Trophoblast cell (in vitro differentiated cells and primary cell): ENCODE data around the gene CDH15.

Experiments
- DNase-seq, 2 donors: peaks; one replicate each; pipeline ENCODE4 v3.0.0-alpha.2; 2016
- H2AFZ ChIP-seq: 2 replicates; pipeline ENCODE4 v1.6.1; 2013; ENCODE audit warnings: low read length, moderate library complexity, mild to moderate bottlenecking; ENCODE audit not compliant: insufficient read depth, poor library complexity
- H2AK5ac ChIP-seq: 2 replicates; pipeline ENCODE4 v1.6.1; 2013; ENCODE audit warnings: mild to moderate bottlenecking, low read length
- H2BK120ac ChIP-seq: 2 replicates; pipeline ENCODE4 v1.6.1; 2013; ENCODE audit warnings: low read length, mild to moderate bottlenecking, moderate library complexity; ENCODE audit not compliant: insufficient read depth, poor library complexity
- H2BK12ac ChIP-seq: 2 replicates; pipeline ENCODE4 v1.6.1; 2013; ENCODE audit warnings: mild to moderate bottlenecking, low read length, moderate library complexity
- H2BK5ac ChIP-seq: 2 replicates; pipeline ENCODE4 v1.6.1; 2013; ENCODE audit warnings: low read length, low read depth, moderate library complexity, mild to moderate bottlenecking; ENCODE audit not compliant: poor library complexity
- H3K14ac ChIP-seq: 2 replicates; pipeline ENCODE4 v1.6.1; 2013; ENCODE audit warnings: mild to moderate bottlenecking, low read length
- H3K18ac ChIP-seq: 2 replicates; pipeline ENCODE4 v1.6.1; 2013; ENCODE audit warnings: mild to moderate bottlenecking, low read length
- H3K23ac ChIP-seq: 2 replicates; pipeline ENCODE4 v1.6.1; 2013; ENCODE audit warnings: low read length
- H3K27ac ChIP-seq: 2 replicates; pipeline ENCODE4 v1.5.1; 2013; ENCODE audit warnings: low read depth, mild to moderate bottlenecking, inconsistent platforms, low read length, moderate library complexity
- H3K27me3 ChIP-seq: 2 replicates; pipeline ENCODE4 v1.6.1; 2013; ENCODE audit warnings: inconsistent platforms, mild to moderate bottlenecking, low read length, moderate library complexity; ENCODE audit not compliant: insufficient read depth
- H3K36me3 ChIP-seq, 2 experiments: 1 replicate in 1 of 2; 2 replicates in 1 of 2; pipeline ENCODE4 v1.6.1; 2013; ENCODE audit warnings: low read length in 2 of 2, mild to moderate bottlenecking in 2 of 2, moderate library complexity in 1 of 2; ENCODE audit not compliant: insufficient read depth in 2 of 2, control insufficient read depth in 1 of 2
- H3K4ac ChIP-seq: 2 replicates; pipeline ENCODE4 v1.6.1; 2013; ENCODE audit warnings: low read depth, mild to moderate bottlenecking, low read length, moderate library complexity
- H3K4me1 ChIP-seq, 2 experiments: 1 replicate in 1 of 2; 2 replicates in 1 of 2; pipeline ENCODE4 v1.6.1; 2013; ENCODE audit warnings: low read length in 2 of 2, mild to moderate bottlenecking in 2 of 2, moderate library complexity in 1 of 2; ENCODE audit not compliant: insufficient read depth in 2 of 2, control insufficient read depth in 1 of 2
- H3K4me2 ChIP-seq: 2 replicates; pipeline ENCODE4 v1.6.1; 2013; ENCODE audit warnings: inconsistent platforms, mild to moderate bottlenecking, low read length, moderate library complexity
- H3K4me3 ChIP-seq: 2 replicates; pipeline ENCODE4 v1.5.1; 2013; ENCODE audit warnings: mild to moderate bottlenecking, low read depth, low read length, inconsistent platforms
- H3K79me1 ChIP-seq: one replicate; pipeline ENCODE4 v1.6.1; 2013; ENCODE audit warnings: low read length
- H3K79me2 ChIP-seq: 2 replicates; pipeline ENCODE4 v1.6.1; 2013; ENCODE audit warnings: low read length, mild to moderate bottlenecking; ENCODE audit not compliant: control insufficient read depth, insufficient read depth, poor library complexity
- H3K9ac ChIP-seq: 2 replicates; pipeline ENCODE4 v1.6.1; 2013; ENCODE audit warnings: mild to moderate bottlenecking, low read length
- H3K9me3 ChIP-seq: 2 replicates; pipeline ENCODE4 v1.6.1; 2013; ENCODE audit warnings: low read depth, mild to moderate bottlenecking, control low read depth, inconsistent platforms, low read length; ENCODE audit not compliant: insufficient read depth
- H4K12ac ChIP-seq: 2 replicates; pipeline ENCODE4 v1.6.1; 2013; ENCODE audit warnings: low read depth, mild to moderate bottlenecking, low read length, moderate library complexity
- H4K8ac ChIP-seq: 2 replicates; pipeline ENCODE4 v1.6.1; 2013; ENCODE audit warnings: low read depth, mild to moderate bottlenecking, low read length, moderate library complexity
- H4K91ac ChIP-seq: one replicate; pipeline ENCODE4 v1.6.1; 2013; ENCODE audit warnings: low read depth, mild to moderate bottlenecking, low read length, moderate library complexity
- WGBS: extraction: QIAGEN DNeasy Blood & Tissue Kit; methylation state at CpG from one replicate; pipeline ENCODE4 v1.1.7; 2013; ENCODE audit warnings: missing lambda C conversion rate; ENCODE audit not compliant: insufficient read length, insufficient coverage; ENCODE audit errors: extremely low coverage; 5-methylcytosine and 5-hydroxymethylcytosine counted together

CDH15 gene

GRCh38 chr16:89156740-89157645, 14.6 kb upstream of the CDH15 start:
- H4K8ac ChIP-seq = no peak overlapping the region
- H2BK12ac ChIP-seq = no peak overlapping the region
- H2AK5ac ChIP-seq = no peak overlapping the region
- no peaks in the 10 kb centered on the region for H3K79me2 ChIP-seq
- H3K79me1 ChIP-seq = no peaks in the 10 kb centered on the region
- WGBS = no CpG with 5 or more reads among the region's 26 CpGs
- H3K4me1 ChIP-seq = peaks cover 21 to 22% of the 10 kb centered on the region in 2 experiments
- no peak overlapping the region for H3K9ac ChIP-seq
- H3K4me2 ChIP-seq = no peak overlapping the region
- no peak overlapping the region for H2AFZ ChIP-seq
- H3K9me3 ChIP-seq = peaks cover 15% of the 10 kb centered on the region
- H2BK5ac ChIP-seq = no peak overlapping the region
- H3K27ac ChIP-seq = no peak overlapping the region
- DNase-seq = no peak
- no peak overlapping the region for H4K91ac ChIP-seq
- H2BK120ac ChIP-seq = no peak overlapping the region
- no peak overlapping the region for H3K14ac ChIP-seq
- H3K23ac ChIP-seq = no peak overlapping the region
- no peak overlapping the region for H3K4ac ChIP-seq
- H3K4me3 ChIP-seq = no peak overlapping the region
- no peak overlapping the region for H4K12ac ChIP-seq
- H3K36me3 ChIP-seq = peaks cover 0 to 1% of the 10 kb centered on the region in 2 experiments
- H3K27me3 ChIP-seq = no peaks in the 10 kb centered on the region
- H3K18ac ChIP-seq = no peak overlapping the region

- H3K36me3 ChIP-seq = no peaks in the 10 kb centered on the region
Measured at GRCh38 chr16:89157778-89158177, 13.8 kb upstream of the CDH15 start.

GRCh38 chr16:89159066-89159849, 12.3 kb upstream of the CDH15 start:
- Histone ChIP-seq H2BK120ac (no peak overlapping the region), H3K9ac (no peak overlapping the region), H3K27me3 (no peaks in the 10 kb centered on the region), H3K14ac (no peak overlapping the region), H3K79me2 (no peaks in the 10 kb centered on the region), H2AK5ac (no peak overlapping the region), H3K79me1 (no peaks in the 10 kb centered on the region), H4K91ac (no peak overlapping the region), H3K4ac (no peak overlapping the region), H2AFZ (no peak overlapping the region), H3K4me3 (no peak overlapping the region), H3K23ac (no peak overlapping the region), H4K8ac (no peak overlapping the region), H2BK5ac (no peak overlapping the region), H3K9me3 (peaks cover 15% of the 10 kb centered on the region), H3K4me1 (peaks cover 15% of the 10 kb centered on the region in 2 experiments), H3K18ac (no peak overlapping the region), H3K27ac (no peak overlapping the region), H3K4me2 (no peak overlapping the region), H3K36me3 (no peaks in the 10 kb centered on the region), H2BK12ac (no peak overlapping the region), H4K12ac (no peak overlapping the region)
- WGBS = no CpG with 5 or more reads among the region's 48 CpGs
- no peak for DNase-seq

More at GRCh38 chr16:89157778-89158177, 13.8 kb upstream of the CDH15 start:
- H3K4me3 ChIP-seq = no peak overlapping the region
- peaks cover 15% of the 10 kb centered on the region for H3K9me3 ChIP-seq
- H3K4me2 ChIP-seq = no peak overlapping the region
- H4K91ac ChIP-seq = no peak overlapping the region
- no peak overlapping the region for H3K18ac ChIP-seq
- no peaks in the 10 kb centered on the region for H3K79me1 ChIP-seq
- no peak overlapping the region for H3K14ac ChIP-seq
- no peak overlapping the region for H2BK5ac ChIP-seq
- H3K79me2 ChIP-seq = no peaks in the 10 kb centered on the region
- no peak overlapping the region for H2AFZ ChIP-seq
- WGBS = no CpG with 5 or more reads among the region's 12 CpGs
- no peak overlapping the region for H3K27ac ChIP-seq
- H2AK5ac ChIP-seq = no peak overlapping the region
- H3K23ac ChIP-seq = no peak overlapping the region
- no peak overlapping the region for H4K12ac ChIP-seq
- no peak overlapping the region for H2BK12ac ChIP-seq
- no peak overlapping the region for H4K8ac ChIP-seq
- no peaks in the 10 kb centered on the region for H3K27me3 ChIP-seq
- no peak for DNase-seq
- no peak overlapping the region for H3K4ac ChIP-seq
- no peak overlapping the region for H2BK120ac ChIP-seq
- H3K9ac ChIP-seq = no peak overlapping the region
- H3K4me1 ChIP-seq = peaks cover 21 to 22% of the 10 kb centered on the region in 2 experiments

GRCh38 chr16:89159850-89160354, 11.6 kb upstream of the CDH15 start:
- H3K27ac ChIP-seq = no peak overlapping the region
- no peak overlapping the region for H4K91ac ChIP-seq
- peaks cover 9% of the 10 kb centered on the region in 2 experiments for H3K4me1 ChIP-seq
- H3K23ac ChIP-seq = no peak overlapping the region
- H3K4ac ChIP-seq = no peak overlapping the region
- no peak overlapping the region for H3K14ac ChIP-seq
- no CpG with 5 or more reads among the region's 20 CpGs for WGBS
- H3K9me3 ChIP-seq = peaks cover 15% of the 10 kb centered on the region
- no peak overlapping the region for H4K8ac ChIP-seq
- no peaks in the 10 kb centered on the region for H3K27me3 ChIP-seq
- H3K4me3 ChIP-seq = no peak overlapping the region
- no peak overlapping the region for H2AK5ac ChIP-seq
- H3K4me2 ChIP-seq = no peak overlapping the region
- DNase-seq = no peak
- H4K12ac ChIP-seq = no peak overlapping the region
- no peak overlapping the region for H3K9ac ChIP-seq
- H3K79me1 ChIP-seq = no peaks in the 10 kb centered on the region
- no peak overlapping the region for H2BK12ac ChIP-seq
- H2BK5ac ChIP-seq = no peak overlapping the region
- H3K18ac ChIP-seq = no peak overlapping the region
- H2BK120ac ChIP-seq = no peak overlapping the region
- no peaks in the 10 kb centered on the region for H3K36me3 ChIP-seq
- no peaks in the 10 kb centered on the region for H3K79me2 ChIP-seq
- H2AFZ ChIP-seq = no peak overlapping the region
